SK-N-SH (cell line): Measurements from ENCODE around the gene ACOXL. TPM values are rescaled to one million over a fixed set of nuclear protein-coding genes. Genes with fewer than 3 reads are reported as not detected.

Experiments used
- CTCF ChIA-PET: fragments of 300-600, 350-600 bp; formaldehyde crosslinking; extraction: SDS; loops from one replicate; lab custom pipeline; 2021; lab: Yijun Ruan, JAX
- POLR2A ChIA-PET: fragments of 350-600 bp; sonication (Branson Sonifier 250); formaldehyde crosslinking; extraction: SDS; loops from one replicate; lab custom pipeline; 2020; ENCODE audit warnings: antibody characterized with exemption, inconsistent platforms; lab: Yijun Ruan, JAX
- DNase-seq: peaks from one replicate; pipeline ENCODE4 v3.0.0; 2012
- H2AFZ ChIP-seq: fragments of 200-600 bp; sonication (generic); 2 replicates; pipeline ENCODE4 v1.8.1; 2016; ENCODE audit warnings: antibody characterized with exemption, mild to moderate bottlenecking, low read depth
- H3F3A ChIP-seq: fragments of 200-600 bp; sonication (generic); replicated peaks from 2 replicates; pipeline ENCODE3; 2016; ENCODE audit warnings: antibody characterized with exemption, mild to moderate bottlenecking; ENCODE audit not compliant: insufficient read depth
- H3K27ac ChIP-seq, 2 experiments: fragments of 200-500 bp in 1 of 2; fragments of 200-600 bp in 1 of 2; sonication (Bioruptor generic) in 1 of 2; sonication (generic), shearing (Covaris generic) in 1 of 2; 2 replicates each; pipeline versions ENCODE4 v1.5.1 to v1.6.1; 2014 to 2016; ENCODE audit warnings: low read depth in 2 of 2, inconsistent platforms in 1 of 2, low read length in 1 of 2, mild to moderate bottlenecking in 1 of 2, mixed read lengths in 1 of 2
- H3K27me3 ChIP-seq: fragments of 200-600 bp; sonication (generic), shearing (Covaris generic); 2 replicates; pipeline ENCODE4 v1.6.1; 2016; ENCODE audit warnings: mixed run types; ENCODE audit not compliant: insufficient read depth
- H3K36me3 ChIP-seq, 2 experiments: fragments of 200-500 bp in 1 of 2; fragments of 200-600 bp in 1 of 2; sonication (Bioruptor generic) in 1 of 2; sonication (generic) in 1 of 2; replicated peaks in 1 of 2; 2 replicates each; pipeline versions ENCODE3 to v1.5.1; 2014 to 2016; ENCODE audit warnings: low read length in 1 of 2, mild to moderate bottlenecking in 1 of 2; ENCODE audit not compliant: insufficient read depth in 2 of 2, control insufficient read depth in 1 of 2
- H3K4me1 ChIP-seq, 2 experiments: fragments of 200-500 bp in 1 of 2; fragments of 200-600 bp in 1 of 2; sonication (Bioruptor generic) in 1 of 2; sonication (generic), shearing (Covaris generic) in 1 of 2; 2 replicates each; pipeline versions ENCODE4 v1.5.1 to v1.6.1; 2014 to 2016; ENCODE audit warnings: low read depth in 1 of 2, low read length in 1 of 2, mixed run types in 1 of 2; ENCODE audit not compliant: insufficient read depth in 2 of 2, control insufficient read depth in 1 of 2
- H3K4me2 ChIP-seq: fragments of 200-600 bp; sonication (generic), shearing (Covaris generic); 2 replicates; pipeline ENCODE4 v1.6.1; 2017; ENCODE audit warnings: mixed run types
- H3K4me3 ChIP-seq, 2 experiments: fragments of 200-500 bp in 1 of 2; fragments of 200-600 bp in 1 of 2; sonication (Bioruptor generic) in 1 of 2; sonication (generic), shearing (Covaris generic) in 1 of 2; 2 replicates each; pipeline versions ENCODE4 v1.5.1 to v1.8.1; 2014 to 2016; ENCODE audit warnings: low read depth in 2 of 2, inconsistent platforms in 1 of 2, low read length in 1 of 2, mild to moderate bottlenecking in 1 of 2, mixed read lengths in 1 of 2, moderate library complexity in 1 of 2
- H3K79me2 ChIP-seq: fragments of 200-600 bp; sonication (generic); 2 replicates; pipeline ENCODE4 v1.8.1; 2017; ENCODE audit warnings: mild to moderate bottlenecking; ENCODE audit not compliant: insufficient read depth
- H3K9ac ChIP-seq: fragments of 200-600 bp; sonication (generic); 2 replicates; pipeline ENCODE4 v1.6.1; 2017; ENCODE audit warnings: mixed run types
- H3K9me2 ChIP-seq: fragments of 200-600 bp; sonication (generic); 2 replicates; pipeline ENCODE4 v1.6.1; 2017; ENCODE audit warnings: mixed run types
- H3K9me3 ChIP-seq: fragments of 200-600 bp; sonication (generic); 2 replicates; pipeline ENCODE4 v1.6.1; 2017; ENCODE audit warnings: mixed run types, mild to moderate bottlenecking, moderate library complexity
- H4K20me1 ChIP-seq: fragments of 200-600 bp; sonication (generic); 2 replicates; pipeline ENCODE4 v1.6.1; 2017; ENCODE audit warnings: mild to moderate bottlenecking, mixed run types; ENCODE audit not compliant: insufficient read depth
- FOSL2 ChIP-seq: IDR thresholded peaks from 2 replicates; pipeline ENCODE4 v1.4.0; 2012; ENCODE audit warnings: low read depth, mild to moderate bottlenecking, moderate library complexity, borderline replicate concordance
- FOXM1 ChIP-seq: IDR thresholded peaks from 2 replicates; pipeline ENCODE4 v1.4.0; 2012; ENCODE audit warnings: low read depth, mild to moderate bottlenecking
- MAX ChIP-seq: IDR thresholded peaks from 2 replicates; pipeline ENCODE4 v1.4.0; 2012; ENCODE audit warnings: low read depth
- PBX3 ChIP-seq: IDR thresholded peaks from 2 replicates; pipeline ENCODE4; 2012
- RAD21 ChIP-seq: IDR thresholded peaks from 2 replicates; pipeline ENCODE4 v1.6.1; 2012; ENCODE audit warnings: mild to moderate bottlenecking, low read length
- RFX5 ChIP-seq: IDR thresholded peaks from 2 replicates; pipeline ENCODE4 v1.6.1; 2012; ENCODE audit warnings: mild to moderate bottlenecking, improper control_type of control experiment, low read length
- TAF1 ChIP-seq: IDR thresholded peaks from 2 replicates; pipeline ENCODE4 v1.6.1; 2012; ENCODE audit warnings: low read depth, mild to moderate bottlenecking, low read length, moderate library complexity, borderline replicate concordance
- YY1 ChIP-seq: IDR thresholded peaks from 2 replicates; pipeline ENCODE4 v1.4.0; 2012; ENCODE audit warnings: low read depth, mild to moderate bottlenecking
- WGBS: methylation state at CpG from one replicate; pipeline ENCODE4 v1.1.6; 2017; ENCODE audit warnings: low lambda C conversion rate; 5-methylcytosine and 5-hydroxymethylcytosine counted together
- polyA plus RNA-seq, 3 experiments: library from polyadenylated mRNA; depleted of rRNA; stranded (reverse); fragments of >200 nt; gene quantifications; 2 replicates each; pipeline ENCODE4 v1.2.3, GENCODE V29; 2012
- TF ChIP-seq, protein P1 (sequence below): IDR thresholded peaks from 2 replicates; pipeline ENCODE4 v1.4.0; 2012; ENCODE audit warnings: low read depth, borderline replicate concordance
- TF ChIP-seq, protein P2 (sequence below): fragments of 150-350 bp; IDR thresholded peaks from 2 replicates; pipeline ENCODE4 v1.6.1; 2016; ENCODE audit warnings: mild to moderate bottlenecking, low read depth, low read length

Gene ACOXL
- polyA plus RNA-seq, 1 of the 3 experiments (the other 2 are of a cell fraction) = not detected

DNA sequence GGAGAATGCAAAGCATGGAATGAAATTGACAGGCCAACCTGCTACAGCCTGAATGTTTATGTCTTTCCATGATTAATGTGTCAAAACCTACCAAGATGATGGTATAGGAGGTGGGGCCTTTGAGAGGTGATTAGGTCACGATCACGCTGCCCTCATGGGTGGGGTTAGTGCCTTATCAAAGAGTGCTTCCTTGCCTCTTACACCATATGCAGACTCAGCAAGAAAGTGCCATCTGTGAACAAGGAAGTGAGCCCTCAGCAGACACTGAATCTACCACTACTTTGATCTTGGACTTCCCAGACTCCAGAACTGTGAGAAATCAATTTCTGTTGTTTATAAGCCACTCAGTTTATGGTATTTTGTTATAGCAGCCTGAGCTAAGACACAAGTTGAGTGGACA, 240.9 kb downstream of the ACOXL start:
- H3K9me3 ChIP-seq = no peaks in the 10 kb centered on the region
- no peak overlapping the region for H3K27ac ChIP-seq
- H3K4me2 ChIP-seq = no peak overlapping the region
- no peaks in the 10 kb centered on the region; the same call in 1 of the 2 replicates for H3K27me3 ChIP-seq
- H3K9me2 ChIP-seq = no peaks in the 10 kb centered on the region
- ChIA-PET POLR2A (no interaction called here), CTCF (no interaction called here)
- no peaks in the 10 kb centered on the region for H3K36me3 ChIP-seq
- whole genome bisulfite sequencing = 20% methylated on average over 2 of the region's 2 CpGs
- no peaks in the 10 kb centered on the region for H4K20me1 ChIP-seq
- H2AFZ ChIP-seq = no peak overlapping the region
- H3K4me1 ChIP-seq = no peaks in the 10 kb centered on the region
- H3K9ac ChIP-seq = no peak overlapping the region
- no peak for DNase-seq
- H3K79me2 ChIP-seq = no peaks in the 10 kb centered on the region
- H3K4me3 ChIP-seq = no peak overlapping the region
- TF ChIP-seq YY1 (no peak), RAD21 (no peak)
- TF ChIP-seq, protein P1, sequence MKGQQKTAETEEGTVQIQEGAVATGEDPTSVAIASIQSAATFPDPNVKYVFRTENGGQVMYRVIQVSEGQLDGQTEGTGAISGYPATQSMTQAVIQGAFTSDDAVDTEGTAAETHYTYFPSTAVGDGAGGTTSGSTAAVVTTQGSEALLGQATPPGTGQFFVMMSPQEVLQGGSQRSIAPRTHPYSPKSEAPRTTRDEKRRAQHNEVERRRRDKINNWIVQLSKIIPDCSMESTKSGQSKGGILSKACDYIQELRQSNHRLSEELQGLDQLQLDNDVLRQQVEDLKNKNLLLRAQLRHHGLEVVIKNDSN = no peak
- H3F3A ChIP-seq = no peaks in the 10 kb centered on the region

DNA sequence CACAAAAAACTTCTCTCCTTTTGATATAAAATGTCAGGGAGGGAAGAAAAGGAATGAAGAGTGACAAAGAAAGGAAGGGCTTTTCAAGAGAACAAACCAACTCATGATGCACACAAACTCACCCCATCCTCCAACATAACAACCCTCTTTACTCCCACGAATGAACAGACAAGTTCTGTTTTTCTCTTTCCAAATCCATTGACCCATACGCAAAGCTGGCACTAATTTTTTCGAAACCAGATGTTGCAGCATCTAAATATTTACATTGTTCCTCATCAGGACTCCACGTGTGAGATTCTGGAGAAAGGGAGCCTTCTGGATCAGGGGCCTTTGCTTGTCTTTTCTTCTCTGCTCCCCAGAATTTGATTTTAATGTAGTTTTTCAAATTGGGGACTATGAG, 245.0 kb downstream of the ACOXL start:
- H3K27me3 ChIP-seq = no peaks in the 10 kb centered on the region; the same call in 1 of the 2 replicates
- 42% methylated on average over 4 of the region's 4 CpGs for WGBS
- no peak overlapping the region for H3K4me3 ChIP-seq
- H3K4me2 ChIP-seq = no peak overlapping the region
- no peak overlapping the region for H3K27ac ChIP-seq
- CTCF ChIA-PET = no interaction called here
- H3K36me3 ChIP-seq = no peaks in the 10 kb centered on the region
- TF ChIP-seq PBX3 = no peak
- no peak for TF ChIP-seq TAF1
- TF ChIP-seq MAX = no peak
- TF ChIP-seq RAD21 = no peak
- TF ChIP-seq, protein P2, sequence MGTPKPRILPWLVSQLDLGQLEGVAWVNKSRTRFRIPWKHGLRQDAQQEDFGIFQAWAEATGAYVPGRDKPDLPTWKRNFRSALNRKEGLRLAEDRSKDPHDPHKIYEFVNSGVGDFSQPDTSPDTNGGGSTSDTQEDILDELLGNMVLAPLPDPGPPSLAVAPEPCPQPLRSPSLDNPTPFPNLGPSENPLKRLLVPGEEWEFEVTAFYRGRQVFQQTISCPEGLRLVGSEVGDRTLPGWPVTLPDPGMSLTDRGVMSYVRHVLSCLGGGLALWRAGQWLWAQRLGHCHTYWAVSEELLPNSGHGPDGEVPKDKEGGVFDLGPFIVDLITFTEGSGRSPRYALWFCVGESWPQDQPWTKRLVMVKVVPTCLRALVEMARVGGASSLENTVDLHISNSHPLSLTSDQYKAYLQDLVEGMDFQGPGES = no peak
- no peak for TF ChIP-seq RFX5
- TF ChIP-seq FOXM1 = no peak
- TF ChIP-seq FOSL2 = no peak
- no peaks in the 10 kb centered on the region for H3K9me2 ChIP-seq
- H2AFZ ChIP-seq = no peak overlapping the region
- H3F3A ChIP-seq = no peaks in the 10 kb centered on the region
- H3K79me2 ChIP-seq = no peaks in the 10 kb centered on the region
- POLR2A ChIA-PET = no interaction called here
- no peak for DNase-seq
- no peaks in the 10 kb centered on the region for H4K20me1 ChIP-seq
- no peaks in the 10 kb centered on the region for H3K4me1 ChIP-seq
- no peaks in the 10 kb centered on the region for H3K9me3 ChIP-seq
- H3K9ac ChIP-seq = no peak overlapping the region
